Hepatocyte (in vitro differentiated cells): ENCODE measurements around the gene DERL3. TPM values are rescaled to one million over a fixed set of nuclear protein-coding genes. Genes with fewer than 3 reads are reported as not detected.
A peak's percentile ranks its signal among the peaks of the same experiment; 100 is the strongest.

Experiments used
- DNase-seq: peaks from one replicate; pipeline ENCODE4 v3.0.0-alpha.2; 2016; ENCODE audit warnings: low spot score
- H2AFZ ChIP-seq: fragments of 200-600 bp; sonication (generic); 2 replicates; pipeline ENCODE4 v1.6.0; 2016; ENCODE audit warnings: antibody characterized with exemption, mild to moderate bottlenecking
- H3K27ac ChIP-seq: fragments of 200-600 bp; sonication (generic); 2 replicates; pipeline ENCODE4 v1.5.1; 2016; ENCODE audit warnings: mild to moderate bottlenecking
- H3K27me3 ChIP-seq: fragments of 200-600 bp; sonication (generic); 2 replicates; pipeline ENCODE4 v1.6.1; 2016
- H3K36me3 ChIP-seq: fragments of 200-600 bp; sonication (generic); replicated peaks from 2 replicates; pipeline ENCODE4 v1.5.1; 2016; ENCODE audit warnings: low read depth; ENCODE audit not compliant: insufficient read depth
- H3K4me1 ChIP-seq: fragments of 200-600 bp; sonication (generic); 2 replicates; pipeline ENCODE4 v1.5.1; 2016; ENCODE audit warnings: mild to moderate bottlenecking, moderate library complexity; ENCODE audit not compliant: insufficient read depth
- H3K4me2 ChIP-seq: fragments of 200-600 bp; sonication (generic); 2 replicates; pipeline ENCODE4 v1.6.0; 2016
- H3K4me3 ChIP-seq: fragments of 200-600 bp; sonication (generic); 2 replicates; pipeline ENCODE4 v1.5.1; 2016; ENCODE audit warnings: mild to moderate bottlenecking
- H3K79me2 ChIP-seq: fragments of 200-600 bp; sonication (generic); 2 replicates; pipeline ENCODE4 v1.6.0; 2017; ENCODE audit warnings: mild to moderate bottlenecking
- H3K9me2 ChIP-seq: fragments of 200-600 bp; sonication (generic); replicated peaks from 2 replicates; pipeline ENCODE4 v1.6.0; 2017; ENCODE audit warnings: mild to moderate bottlenecking; ENCODE audit not compliant: insufficient read depth
- H3K9me3 ChIP-seq: fragments of 200-600 bp; sonication (generic); 2 replicates; pipeline ENCODE4 v1.5.1; 2016; ENCODE audit warnings: low read depth, mild to moderate bottlenecking
- H4K20me1 ChIP-seq: fragments of 200-600 bp; sonication (generic); 2 replicates; pipeline ENCODE4 v1.6.0; 2016; ENCODE audit warnings: mild to moderate bottlenecking; ENCODE audit not compliant: insufficient read depth, poor library complexity, severe bottlenecking
- EZH2 ChIP-seq: fragments of 200-600 bp; sonication (generic); IDR thresholded peaks from 2 replicates; pipeline ENCODE4 v1.6.1; 2016; ENCODE audit warnings: antibody characterized with exemption, mild to moderate bottlenecking, borderline replicate concordance
- EZH2phosphoT487 ChIP-seq: fragments of 200-600 bp; sonication (generic); IDR thresholded peaks from one replicate; pipeline ENCODE4 v1.6.1; 2018; ENCODE audit warnings: antibody characterized with exemption, mild to moderate bottlenecking, low read depth, moderate library complexity; ENCODE audit not compliant: unreplicated experiment, severe bottlenecking
- WGBS: methylation state at CpG from one replicate; pipeline ENCODE4 v1.1.6; 2016; ENCODE audit warnings: low lambda C conversion rate; ENCODE audit errors: missing lambda C conversion rate; 5-methylcytosine and 5-hydroxymethylcytosine counted together
- polyA plus RNA-seq: library from polyadenylated mRNA; unstranded; fragments of >200 nt; fragmentation: Nextera tagmentation; extraction: Ambion mirVana; gene quantifications from 2 replicates; pipeline ENCODE4 v1.2.1, GENCODE V29; 2016
- total RNA-seq: library from RNA; depleted of rRNA; stranded (reverse); fragments of >200 nt; gene quantifications from 2 replicates; pipeline ENCODE4 v1.2.3, GENCODE V29; 2014
- TF ChIP-seq, protein P1 (sequence below): fragments of 200-600 bp; sonication (generic); IDR thresholded peaks from 2 replicates; pipeline ENCODE4 v1.5.1; 2016; ENCODE audit warnings: antibody characterized with exemption, mild to moderate bottlenecking; ENCODE audit not compliant: poor library complexity

The DERL3 gene
- total and polyA plus RNA-seq, 2 experiments from 2014 or later = 1.6 to 6.1 TPM

DNA sequence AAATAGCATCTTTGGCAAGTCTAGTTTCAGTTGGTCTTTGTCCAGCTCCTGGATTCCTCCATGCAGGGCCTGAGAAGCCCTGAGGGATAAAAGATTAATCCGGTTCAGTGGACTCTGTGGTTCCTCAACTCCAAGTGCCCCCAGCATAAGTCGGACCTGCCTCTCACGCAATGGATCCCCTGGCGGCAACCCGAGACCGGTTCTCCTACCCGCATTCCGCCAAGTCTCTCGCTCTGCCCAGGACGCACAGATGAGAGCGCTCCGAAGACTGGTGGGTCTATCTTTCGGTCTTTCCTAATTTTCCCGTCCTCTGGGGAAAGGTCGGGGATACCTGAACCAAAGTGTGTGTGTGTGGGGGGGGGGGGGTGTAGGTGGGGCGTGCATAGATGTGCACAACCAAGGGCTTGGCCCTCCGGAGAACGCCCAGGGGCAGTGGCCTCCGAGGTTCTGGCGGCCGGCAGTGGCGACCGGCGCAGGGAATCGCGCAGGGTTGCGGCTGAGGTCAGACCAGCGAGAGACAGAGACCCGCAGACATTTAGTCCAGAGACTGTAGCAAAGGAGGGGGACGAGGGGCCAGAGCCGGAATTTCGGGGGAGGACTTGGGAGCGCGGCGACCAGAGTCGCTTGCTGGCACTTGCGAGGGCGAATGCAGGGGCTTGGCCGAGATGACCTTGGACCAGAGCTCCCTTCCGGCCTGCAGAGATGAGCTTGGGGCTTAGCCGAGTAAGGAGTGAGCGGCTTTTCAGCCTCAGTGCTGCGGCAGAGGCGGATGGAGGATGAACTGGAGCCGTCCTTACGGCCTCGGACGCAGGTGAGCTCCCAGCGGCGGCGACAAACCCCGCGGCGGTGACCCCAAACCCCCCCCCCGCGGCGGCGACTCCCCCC, 18.2 kb upstream of the DERL3 start:
- Histone ChIP-seq H2AFZ (peak overlapping the region; percentile 74), H4K20me1 (no peaks in the 10 kb centered on the region), H3K9me2 (no peaks in the 10 kb centered on the region), H3K9me3 (no peaks in the 10 kb centered on the region), H3K36me3 (no peaks in the 10 kb centered on the region), H3K79me2 (peaks cover 18% of the 10 kb centered on the region), H3K4me1 (peaks cover 11% of the 10 kb centered on the region), H3K27ac (peak overlapping the region; percentile 91), H3K27me3 (no peaks in the 10 kb centered on the region), H3K4me2 (peak overlapping the region; percentile 97), H3K4me3 (peak overlapping the region; percentile 64)
- WGBS = 4% methylated on average over 41 of the region's 58 CpGs
- TF ChIP-seq EZH2phosphoT487 (no peak), EZH2 (no peak)
- TF ChIP-seq, protein P1, sequence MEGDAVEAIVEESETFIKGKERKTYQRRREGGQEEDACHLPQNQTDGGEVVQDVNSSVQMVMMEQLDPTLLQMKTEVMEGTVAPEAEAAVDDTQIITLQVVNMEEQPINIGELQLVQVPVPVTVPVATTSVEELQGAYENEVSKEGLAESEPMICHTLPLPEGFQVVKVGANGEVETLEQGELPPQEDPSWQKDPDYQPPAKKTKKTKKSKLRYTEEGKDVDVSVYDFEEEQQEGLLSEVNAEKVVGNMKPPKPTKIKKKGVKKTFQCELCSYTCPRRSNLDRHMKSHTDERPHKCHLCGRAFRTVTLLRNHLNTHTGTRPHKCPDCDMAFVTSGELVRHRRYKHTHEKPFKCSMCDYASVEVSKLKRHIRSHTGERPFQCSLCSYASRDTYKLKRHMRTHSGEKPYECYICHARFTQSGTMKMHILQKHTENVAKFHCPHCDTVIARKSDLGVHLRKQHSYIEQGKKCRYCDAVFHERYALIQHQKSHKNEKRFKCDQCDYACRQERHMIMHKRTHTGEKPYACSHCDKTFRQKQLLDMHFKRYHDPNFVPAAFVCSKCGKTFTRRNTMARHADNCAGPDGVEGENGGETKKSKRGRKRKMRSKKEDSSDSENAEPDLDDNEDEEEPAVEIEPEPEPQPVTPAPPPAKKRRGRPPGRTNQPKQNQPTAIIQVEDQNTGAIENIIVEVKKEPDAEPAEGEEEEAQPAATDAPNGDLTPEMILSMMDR = no peak
- DNase-seq = peak; percentile 73

DNA sequence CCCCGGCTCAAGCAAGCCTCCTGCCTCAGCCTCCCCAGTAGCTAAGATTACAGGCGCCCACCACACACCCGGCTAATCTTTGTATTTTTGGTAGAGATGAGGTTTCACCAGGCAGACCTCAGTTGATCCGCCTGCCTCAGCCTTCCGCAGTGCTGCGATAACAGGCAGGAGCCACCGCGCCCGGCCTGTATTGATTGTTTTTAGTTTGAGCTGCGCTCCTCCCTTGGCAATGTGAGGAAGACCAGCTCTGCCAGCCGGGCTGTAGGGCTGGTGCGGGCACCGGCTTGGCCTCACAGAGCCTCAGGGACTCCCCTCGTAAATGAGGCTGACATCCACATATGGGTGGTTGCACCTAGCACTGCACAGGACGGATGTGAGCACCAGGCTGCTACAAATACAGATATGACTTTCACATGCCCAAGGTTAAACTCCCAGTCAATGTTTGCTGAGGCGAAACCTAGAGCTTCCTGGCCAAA, 11.4 kb upstream of the DERL3 start:
- Histone ChIP-seq H3K4me3 (no peak overlapping the region), H4K20me1 (no peaks in the 10 kb centered on the region), H3K4me1 (peaks cover 19% of the 10 kb centered on the region), H3K4me2 (peak overlapping the region; percentile 79), H2AFZ (no peak overlapping the region), H3K27ac (no peak overlapping the region), H3K9me2 (no peaks in the 10 kb centered on the region), H3K9me3 (no peaks in the 10 kb centered on the region), H3K27me3 (no peaks in the 10 kb centered on the region), H3K79me2 (no peaks in the 10 kb centered on the region), H3K36me3 (no peaks in the 10 kb centered on the region)
- 89% methylated on average over 15 of the region's 16 CpGs for WGBS
- TF ChIP-seq EZH2 = no peak
- no peak for TF ChIP-seq EZH2phosphoT487
- TF ChIP-seq, protein P1 = no peak
- no peak for DNase-seq

DNA sequence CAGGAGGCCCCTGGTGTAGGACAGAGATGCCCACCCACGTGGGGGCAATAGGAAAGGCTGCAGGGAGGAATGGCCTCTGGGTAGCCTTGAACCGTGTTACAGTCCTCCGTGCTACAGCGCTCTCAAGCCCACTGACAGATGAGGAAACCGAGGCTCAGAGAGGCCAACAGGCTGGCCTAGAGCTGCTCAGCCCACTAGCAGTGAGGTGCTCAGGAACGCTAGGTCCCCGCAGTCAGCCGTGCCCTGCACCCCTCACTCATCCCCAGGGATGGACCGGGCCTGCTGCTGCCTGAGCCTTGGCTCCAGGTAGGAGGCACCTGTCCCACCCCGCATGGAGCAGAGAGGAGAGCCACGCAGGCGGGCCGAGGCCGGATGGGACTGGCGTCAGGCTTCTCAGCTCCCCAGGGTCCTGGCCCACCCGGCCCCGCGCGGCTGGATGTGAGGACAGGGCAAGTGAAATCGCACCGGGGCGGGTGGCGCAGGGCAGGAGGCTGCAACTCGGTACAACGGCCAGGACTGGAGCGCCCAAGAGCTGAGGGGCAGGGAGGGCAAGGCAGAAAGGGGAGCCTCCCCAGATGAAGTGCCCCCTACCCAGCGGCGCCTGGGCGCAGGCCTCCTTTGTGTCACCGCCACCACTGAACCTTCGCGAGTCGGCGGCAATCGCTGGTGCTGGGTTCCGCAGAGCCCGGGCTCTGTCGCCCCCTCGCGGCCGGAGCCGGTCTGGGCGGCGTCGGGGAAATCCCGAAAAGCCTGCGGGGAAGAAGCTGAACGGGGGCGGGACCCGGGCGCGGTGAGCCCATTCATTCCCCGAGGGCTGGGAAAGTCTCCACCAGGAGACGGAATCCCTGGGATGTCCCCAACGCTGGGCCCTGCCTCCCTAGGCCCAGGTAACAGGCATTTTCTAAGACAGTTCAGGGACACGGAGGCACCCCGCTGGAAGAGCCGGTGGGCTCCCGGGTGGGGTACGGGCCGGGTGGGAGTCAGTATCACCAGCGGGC, 10.5 kb upstream of the DERL3 start:
- peaks cover 19% of the 10 kb centered on the region for H3K4me1 ChIP-seq
- DNase-seq = peak; percentile 90
- H3K9me2 ChIP-seq = no peaks in the 10 kb centered on the region
- H3K27ac ChIP-seq = no peak overlapping the region
- no peak overlapping the region for H3K4me3 ChIP-seq
- H3K9me3 ChIP-seq = no peaks in the 10 kb centered on the region
- H3K79me2 ChIP-seq = no peaks in the 10 kb centered on the region
- peak overlapping the region; percentile 79 for H3K4me2 ChIP-seq
- no peaks in the 10 kb centered on the region for H4K20me1 ChIP-seq
- TF ChIP-seq, protein P1 = peak; percentile 99
- TF ChIP-seq EZH2 = no peak
- no peaks in the 10 kb centered on the region for H3K27me3 ChIP-seq
- H3K36me3 ChIP-seq = no peaks in the 10 kb centered on the region
- WGBS = 36% methylated on average over 61 of the region's 62 CpGs
- peak overlapping the region; percentile 51 for H2AFZ ChIP-seq
